IPS-18a (cell line): ENCODE measurements around the gene MACC1.

Source experiments
- H3K27ac ChIP-seq: one replicate; pipeline ENCODE4 v1.5.1; 2013; ENCODE audit warnings: low read length
- H3K27me3 ChIP-seq: one replicate; pipeline ENCODE4 v1.6.1; 2013; ENCODE audit warnings: mild to moderate bottlenecking, low read length; ENCODE audit not compliant: control insufficient read depth, insufficient read depth
- H3K36me3 ChIP-seq: one replicate; pipeline ENCODE4 v1.6.1; 2013; ENCODE audit warnings: low read depth, low read length; ENCODE audit not compliant: control insufficient read depth
- H3K4me1 ChIP-seq: one replicate; pipeline ENCODE4 v1.6.1; 2013; ENCODE audit warnings: low read depth, low read length; ENCODE audit not compliant: control insufficient read depth
- H3K4me3 ChIP-seq: one replicate; pipeline ENCODE4 v1.5.1; 2013; ENCODE audit warnings: low read length
- H3K9ac ChIP-seq: one replicate; pipeline ENCODE4 v1.6.1; 2013; ENCODE audit warnings: mild to moderate bottlenecking, low read length, moderate library complexity
- H3K9me3 ChIP-seq: one replicate; pipeline ENCODE4 v1.6.1; 2013; ENCODE audit warnings: low read depth, low read length; ENCODE audit not compliant: control insufficient read depth

Gene MACC1

DNA sequence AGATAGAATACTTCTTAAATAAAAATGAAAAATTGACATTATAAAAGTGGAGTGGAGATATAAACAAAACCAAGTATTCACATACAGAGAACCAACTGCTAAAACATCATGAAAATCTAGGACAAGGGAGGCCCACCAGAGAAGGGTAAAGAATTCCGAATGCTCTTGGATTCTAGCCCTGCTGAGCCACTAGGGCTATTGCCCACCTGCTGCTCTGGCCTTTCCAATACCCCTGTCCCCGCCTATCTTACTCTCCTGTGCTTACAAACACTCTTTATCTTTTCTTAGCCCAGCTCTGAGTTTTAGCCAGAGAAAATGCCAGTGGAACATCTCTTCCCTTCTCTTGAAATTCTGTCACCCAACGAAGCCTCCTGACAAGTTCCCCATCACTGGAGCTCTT lies 100.3 kb downstream of the MACC1 start:
- H3K9ac ChIP-seq: no peak overlapping the region
- H3K27me3 ChIP-seq: no peaks in the 10 kb centered on the region
- H3K36me3 ChIP-seq: no peaks in the 10 kb centered on the region
- peaks cover 46% of the 10 kb centered on the region for H3K4me1 ChIP-seq
- no peak overlapping the region for H3K27ac ChIP-seq
- no peaks in the 10 kb centered on the region for H3K9me3 ChIP-seq
- no peak overlapping the region for H3K4me3 ChIP-seq

DNA sequence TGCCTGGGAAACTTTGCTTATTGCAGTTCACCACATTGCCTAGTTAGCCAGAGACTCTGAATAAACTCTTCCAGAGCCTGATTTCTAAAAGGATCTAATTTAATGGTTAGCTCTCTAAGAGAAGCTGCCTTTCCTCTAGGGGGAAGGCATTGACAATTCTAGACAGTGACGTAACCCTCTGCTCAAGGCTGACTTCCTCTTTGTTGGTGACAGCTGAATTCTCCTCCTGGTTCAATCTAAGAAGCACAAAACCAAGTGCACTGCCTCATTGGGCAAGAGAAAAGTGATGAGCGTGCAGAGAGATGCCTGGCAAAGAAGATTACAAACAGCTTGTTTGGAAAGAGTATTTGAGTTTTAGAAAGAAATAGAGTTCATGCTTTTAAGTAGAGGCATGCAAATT lies 102.7 kb downstream of the MACC1 start:
- Histone ChIP-seq H3K27ac (no peak overlapping the region), H3K9ac (no peak overlapping the region), H3K9me3 (no peaks in the 10 kb centered on the region), H3K4me1 (peaks cover 35% of the 10 kb centered on the region), H3K4me3 (no peak overlapping the region), H3K27me3 (no peaks in the 10 kb centered on the region), H3K36me3 (no peaks in the 10 kb centered on the region)

DNA sequence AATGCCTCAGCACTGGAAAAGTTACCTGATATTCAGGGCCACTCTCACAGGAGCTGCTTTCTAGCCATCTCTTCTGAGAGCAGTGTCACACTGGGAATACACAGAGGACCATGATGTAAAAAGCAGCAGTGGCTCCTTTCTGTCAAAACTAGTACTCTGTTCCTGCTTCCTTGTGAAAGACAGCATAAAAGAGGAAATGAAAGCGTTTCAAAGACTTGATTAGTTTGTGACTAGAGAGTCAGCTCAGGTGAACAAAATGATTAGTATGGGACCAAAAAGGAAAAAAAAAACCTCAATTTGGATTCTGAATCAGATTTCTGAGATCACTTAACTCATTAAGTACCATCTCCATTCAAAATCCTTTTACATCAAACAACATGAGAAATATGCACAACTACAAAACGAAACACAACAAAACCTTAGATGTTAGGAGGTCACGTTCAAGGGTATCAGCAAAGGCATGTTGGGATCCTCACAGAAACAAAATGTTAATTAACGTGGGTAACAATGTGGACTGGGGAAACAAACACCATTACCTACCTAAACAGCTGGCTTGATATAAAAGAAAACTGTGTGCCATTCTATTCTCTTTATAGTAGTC lies 103.7 kb downstream of the MACC1 start:
- H3K36me3 ChIP-seq: no peaks in the 10 kb centered on the region
- H3K27ac ChIP-seq: no peak overlapping the region
- peaks cover 30% of the 10 kb centered on the region for H3K4me1 ChIP-seq
- no peak overlapping the region for H3K9ac ChIP-seq
- H3K9me3 ChIP-seq: no peaks in the 10 kb centered on the region
- H3K27me3 ChIP-seq: no peaks in the 10 kb centered on the region
- H3K4me3 ChIP-seq: no peak overlapping the region

DNA sequence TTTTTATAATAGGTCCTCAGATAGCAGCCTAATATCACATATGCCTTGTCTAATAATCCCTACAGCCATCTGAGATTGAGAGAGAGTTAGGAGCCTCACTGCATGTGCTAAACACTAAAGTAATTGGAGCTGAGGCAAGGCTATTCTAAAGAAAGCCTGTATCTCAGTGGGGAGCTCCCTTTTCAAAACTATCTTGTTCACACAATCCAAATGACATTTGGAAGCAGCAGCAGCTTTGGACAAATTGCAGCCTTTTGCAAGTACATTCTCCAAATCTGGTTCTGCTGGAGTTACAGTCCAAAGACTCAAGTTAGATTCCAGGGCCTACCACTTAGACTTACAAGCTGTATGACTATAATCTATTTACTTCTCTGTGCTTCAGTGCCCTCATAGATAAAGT lies 104.5 kb downstream of the MACC1 start:
- H3K27ac ChIP-seq: no peak overlapping the region
- H3K27me3 ChIP-seq: no peaks in the 10 kb centered on the region
- peaks cover 30% of the 10 kb centered on the region for H3K4me1 ChIP-seq
- H3K36me3 ChIP-seq: no peaks in the 10 kb centered on the region
- H3K9me3 ChIP-seq: no peaks in the 10 kb centered on the region
- H3K9ac ChIP-seq: no peak overlapping the region
- no peak overlapping the region for H3K4me3 ChIP-seq

DNA sequence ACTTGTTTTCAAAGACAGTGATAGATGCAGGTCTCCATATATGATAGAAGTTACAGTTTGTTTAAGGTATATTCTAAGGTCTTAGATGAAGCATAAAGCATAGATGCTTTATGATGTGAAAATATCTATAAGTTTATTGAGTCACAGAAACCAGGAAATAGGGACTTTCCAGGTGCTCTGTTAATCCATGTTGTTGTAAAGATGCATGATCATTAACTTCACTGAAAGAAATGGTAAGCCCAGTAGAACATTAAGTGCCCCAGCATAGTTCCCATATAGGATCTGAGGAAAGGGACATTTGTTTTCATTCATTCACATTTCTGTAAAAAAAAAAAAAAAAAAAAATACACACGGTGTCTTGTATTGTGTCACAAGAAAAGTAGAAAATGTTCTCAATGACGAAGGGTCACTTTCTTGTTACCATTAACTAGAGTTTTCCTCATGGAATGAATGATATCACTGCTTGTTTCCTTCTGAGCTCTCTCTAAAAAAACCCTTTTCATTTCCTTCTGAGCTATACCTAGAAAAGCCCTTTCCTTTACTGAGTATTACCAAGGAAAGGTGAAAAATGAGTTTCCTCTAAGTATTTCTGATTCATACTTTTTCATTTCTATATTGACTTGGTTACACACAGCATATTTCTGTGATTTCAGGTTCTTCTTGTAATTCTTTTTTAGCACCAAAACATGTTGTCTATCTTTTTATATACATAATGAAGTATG lies 105.2 kb downstream of the MACC1 start:
- Histone ChIP-seq H3K9me3 (no peaks in the 10 kb centered on the region), H3K4me3 (no peak overlapping the region), H3K4me1 (peaks cover 27% of the 10 kb centered on the region), H3K27ac (no peak overlapping the region), H3K9ac (no peak overlapping the region), H3K27me3 (no peaks in the 10 kb centered on the region), H3K36me3 (no peaks in the 10 kb centered on the region)

DNA sequence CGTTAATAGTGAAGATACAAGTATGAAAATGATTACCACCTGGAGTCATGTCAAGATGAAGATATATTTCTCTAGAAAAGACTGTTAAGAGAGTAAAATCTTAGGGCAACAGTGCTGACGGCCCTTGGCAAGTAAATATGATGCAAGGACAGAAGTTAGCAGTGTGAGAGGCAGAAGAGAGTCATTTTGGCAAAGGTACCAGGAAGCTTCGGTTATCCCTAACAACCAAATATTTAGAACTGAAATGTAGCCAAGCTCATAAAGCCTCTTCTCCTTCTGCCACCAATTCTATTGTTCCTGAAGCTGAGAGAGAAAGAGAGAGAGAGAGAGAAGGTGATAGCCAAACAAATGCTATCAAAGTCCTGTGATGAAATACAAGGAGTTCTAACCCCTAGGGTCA lies 109.6 kb downstream of the MACC1 start:
- Histone ChIP-seq H3K9me3 (no peaks in the 10 kb centered on the region), H3K27ac (no peak overlapping the region), H3K9ac (no peak overlapping the region), H3K36me3 (no peaks in the 10 kb centered on the region), H3K4me1 (peaks cover 5% of the 10 kb centered on the region), H3K4me3 (no peak overlapping the region), H3K27me3 (no peaks in the 10 kb centered on the region)

DNA sequence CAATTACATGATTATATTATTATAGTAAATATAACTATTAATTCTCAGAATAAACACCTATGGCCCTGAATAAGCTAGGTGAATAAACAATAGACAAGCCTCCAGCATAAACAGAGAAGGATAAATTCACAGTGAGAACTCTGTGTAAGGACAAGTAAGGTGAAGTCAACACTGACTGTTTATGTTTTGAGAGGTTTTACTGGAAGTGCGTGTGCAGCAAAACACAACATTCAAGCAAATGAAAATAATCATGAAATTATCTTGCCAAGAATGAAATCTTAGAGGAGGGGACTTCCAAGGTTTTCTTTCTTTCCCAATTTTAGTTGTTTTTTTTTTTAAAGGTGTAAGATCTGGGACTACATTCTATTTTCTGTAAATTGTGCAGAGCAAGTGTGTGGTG lies 112.5 kb downstream of the MACC1 start:
- Histone ChIP-seq H3K27me3 (no peaks in the 10 kb centered on the region), H3K36me3 (no peaks in the 10 kb centered on the region), H3K4me3 (no peak overlapping the region), H3K9ac (no peak overlapping the region), H3K4me1 (no peaks in the 10 kb centered on the region), H3K9me3 (no peaks in the 10 kb centered on the region), H3K27ac (no peak overlapping the region)

DNA sequence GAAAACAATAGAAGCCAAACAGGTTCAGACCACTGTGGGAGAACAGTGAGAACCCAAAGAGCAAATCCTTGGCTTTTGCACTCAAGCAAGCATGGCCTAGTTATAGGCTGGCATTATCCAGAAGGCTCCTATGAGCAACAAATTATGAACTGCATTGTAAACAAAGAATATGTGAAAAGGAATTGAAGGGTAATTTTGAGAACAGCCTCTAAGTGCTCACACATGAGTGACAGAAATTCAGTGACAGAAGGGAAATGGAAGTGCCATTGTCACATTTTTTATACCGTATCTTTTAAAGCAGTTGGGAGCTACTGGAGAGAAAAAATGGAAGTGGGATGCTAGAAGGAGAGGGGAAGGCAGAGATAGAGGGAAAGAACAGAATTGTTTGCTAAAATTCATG lies 114.2 kb downstream of the MACC1 start:
- no peaks in the 10 kb centered on the region for H3K27me3 ChIP-seq
- H3K4me3 ChIP-seq: no peak overlapping the region
- H3K36me3 ChIP-seq: no peaks in the 10 kb centered on the region
- no peak overlapping the region for H3K27ac ChIP-seq
- H3K9me3 ChIP-seq: no peaks in the 10 kb centered on the region
- H3K9ac ChIP-seq: no peak overlapping the region
- no peaks in the 10 kb centered on the region for H3K4me1 ChIP-seq

DNA sequence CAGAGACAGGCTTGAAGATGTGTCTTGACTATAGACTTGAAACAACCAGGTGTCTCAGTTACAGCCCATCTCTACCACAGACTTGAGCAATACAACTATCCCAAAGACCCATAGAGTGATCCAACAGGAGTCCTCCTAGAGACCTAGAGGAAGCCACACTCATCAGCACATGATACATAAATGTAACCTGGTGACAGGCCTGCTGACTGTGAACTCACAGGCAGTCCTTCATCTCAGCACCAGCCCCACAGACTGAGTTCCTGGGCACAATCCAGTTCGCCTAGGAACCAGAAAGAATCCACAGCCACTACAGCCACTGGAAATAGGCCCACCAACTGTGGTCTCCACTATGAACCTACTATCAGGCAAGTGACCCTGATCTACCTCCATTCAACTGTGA lies 121.3 kb downstream of the MACC1 start:
- no peak overlapping the region for H3K27ac ChIP-seq
- H3K36me3 ChIP-seq: no peaks in the 10 kb centered on the region
- no peaks in the 10 kb centered on the region for H3K4me1 ChIP-seq
- H3K9ac ChIP-seq: no peak overlapping the region
- H3K27me3 ChIP-seq: no peaks in the 10 kb centered on the region
- H3K9me3 ChIP-seq: no peaks in the 10 kb centered on the region
- H3K4me3 ChIP-seq: no peak overlapping the region

DNA sequence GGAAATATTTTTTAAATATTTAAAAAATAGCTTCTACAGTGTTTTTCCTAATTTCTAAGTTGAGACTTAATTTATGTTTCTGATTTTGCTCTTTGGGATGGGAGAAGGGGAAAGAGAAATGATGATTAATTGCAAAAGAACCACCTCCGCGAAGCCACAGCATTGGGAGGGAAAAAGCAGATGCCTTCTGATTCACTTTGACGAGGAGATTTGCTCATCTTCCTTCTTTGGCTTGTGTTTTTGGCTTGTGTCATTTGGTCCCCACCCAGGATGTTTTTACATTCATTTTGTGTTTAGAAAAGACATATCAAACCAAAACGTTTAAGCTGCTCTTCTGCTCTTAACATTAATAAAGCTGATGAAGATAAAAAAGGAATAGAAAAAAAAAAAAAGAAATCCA lies 121.7 kb downstream of the MACC1 start:
- H3K27ac ChIP-seq: no peak overlapping the region
- no peak overlapping the region for H3K9ac ChIP-seq
- no peaks in the 10 kb centered on the region for H3K27me3 ChIP-seq
- no peak overlapping the region for H3K4me3 ChIP-seq
- H3K36me3 ChIP-seq: no peaks in the 10 kb centered on the region
- H3K9me3 ChIP-seq: no peaks in the 10 kb centered on the region
- no peaks in the 10 kb centered on the region for H3K4me1 ChIP-seq

DNA sequence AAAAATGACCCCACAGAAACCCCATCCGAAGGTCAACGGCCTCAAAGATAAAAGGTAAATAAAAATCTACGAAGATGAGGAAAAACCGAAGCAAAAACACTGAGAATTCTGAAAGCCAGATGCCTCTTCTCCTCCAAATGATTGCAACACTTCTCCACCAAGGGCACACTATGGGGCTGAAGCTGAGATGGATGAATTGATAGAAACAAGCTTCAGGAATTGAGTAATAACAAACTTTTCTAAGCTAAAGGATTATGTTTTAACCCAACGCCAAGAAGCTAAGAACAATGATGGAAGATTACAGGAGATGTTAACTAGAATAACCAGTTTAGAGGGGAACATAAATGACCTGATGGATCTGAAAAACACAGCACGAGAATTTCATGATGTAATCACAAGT lies 127.8 kb downstream of the MACC1 start:
- Histone ChIP-seq H3K4me1 (no peaks in the 10 kb centered on the region), H3K36me3 (no peaks in the 10 kb centered on the region), H3K9me3 (no peaks in the 10 kb centered on the region), H3K9ac (no peak overlapping the region), H3K4me3 (no peak overlapping the region), H3K27me3 (no peaks in the 10 kb centered on the region), H3K27ac (no peak overlapping the region)

DNA sequence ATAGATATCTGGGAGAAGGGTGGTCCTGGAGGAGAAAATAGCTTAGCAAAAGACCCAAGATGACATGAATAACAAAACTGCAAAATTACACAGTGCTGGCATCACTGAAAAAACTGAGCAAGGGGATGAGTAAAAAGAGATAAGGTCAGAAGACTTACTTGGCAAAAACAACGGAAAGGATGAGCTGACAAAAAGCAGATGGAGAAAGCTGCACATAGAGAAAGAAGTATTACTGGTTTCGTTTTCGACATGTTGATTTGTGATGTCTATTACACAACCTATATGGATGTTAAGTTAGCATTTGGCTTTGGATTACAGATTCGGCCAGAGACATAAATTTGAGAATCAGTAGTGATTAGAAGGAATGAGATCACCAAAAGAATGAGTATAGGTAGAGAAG lies 132.1 kb downstream of the MACC1 start:
- Histone ChIP-seq H3K27me3 (no peaks in the 10 kb centered on the region), H3K9ac (no peak overlapping the region), H3K4me3 (no peak overlapping the region), H3K4me1 (no peaks in the 10 kb centered on the region), H3K27ac (no peak overlapping the region), H3K36me3 (no peaks in the 10 kb centered on the region), H3K9me3 (no peaks in the 10 kb centered on the region)
